HEK293T (cell line): Measurements from ENCODE around the gene MORF4L2.

Experiments
- ARNT ChIP-seq: fragments of 450-650 bp; IDR thresholded peaks from 2 replicates; pipeline ENCODE4 v1.6.1; 2017; ENCODE audit warnings: mild to moderate bottlenecking
- BHLHE40 ChIP-seq: fragments of 450-650 bp; IDR thresholded peaks from 2 replicates; pipeline ENCODE4 v1.6.1; 2016; ENCODE audit warnings: mild to moderate bottlenecking, moderate library complexity, borderline replicate concordance
- ELF4 ChIP-seq: fragments of 450-650 bp; IDR thresholded peaks from 2 replicates; pipeline ENCODE4 v1.6.1; 2017; ENCODE audit warnings: antibody characterized with exemption
- FOXA1 ChIP-seq: fragments of 450-650 bp; IDR thresholded peaks from 2 replicates; pipeline ENCODE4 v1.6.1; 2016; ENCODE audit warnings: mild to moderate bottlenecking
- FOXK2 ChIP-seq: fragments of 450-650 bp; IDR thresholded peaks from 2 replicates; pipeline ENCODE4 v1.6.1; 2016; ENCODE audit warnings: mild to moderate bottlenecking
- FOXM1 ChIP-seq: fragments of 450-650 bp; IDR thresholded peaks from 2 replicates; pipeline ENCODE4 v1.6.1; 2017; ENCODE audit warnings: mild to moderate bottlenecking, borderline replicate concordance
- LEF1 ChIP-seq: fragments of 450-650 bp; IDR thresholded peaks from 2 replicates; pipeline ENCODE4 v1.6.1; 2017; ENCODE audit warnings: mild to moderate bottlenecking, borderline replicate concordance
- NFRKB ChIP-seq: fragments of 450-650 bp; IDR thresholded peaks from 2 replicates; pipeline ENCODE4 v1.6.1; 2016; ENCODE audit warnings: mild to moderate bottlenecking, moderate library complexity
- SP1 ChIP-seq: fragments of 450-650 bp; IDR thresholded peaks from 2 replicates; pipeline ENCODE4 v1.6.1; 2017
- SUZ12 ChIP-seq: fragments of 450-650 bp; IDR thresholded peaks from 2 replicates; pipeline ENCODE4 v1.6.1; 2016; ENCODE audit warnings: mild to moderate bottlenecking
- TARDBP ChIP-seq: fragments of 450-650 bp; IDR thresholded peaks from 2 replicates; pipeline ENCODE4 v1.6.1; 2016
- ZNF384 ChIP-seq: fragments of 450-650 bp; IDR thresholded peaks from 2 replicates; pipeline ENCODE4 v1.6.1; 2016
- TF ChIP-seq, protein P1 (sequence below): fragments of 450-650 bp; IDR thresholded peaks from 2 replicates; pipeline ENCODE4 v1.6.1; 2016

DNA sequence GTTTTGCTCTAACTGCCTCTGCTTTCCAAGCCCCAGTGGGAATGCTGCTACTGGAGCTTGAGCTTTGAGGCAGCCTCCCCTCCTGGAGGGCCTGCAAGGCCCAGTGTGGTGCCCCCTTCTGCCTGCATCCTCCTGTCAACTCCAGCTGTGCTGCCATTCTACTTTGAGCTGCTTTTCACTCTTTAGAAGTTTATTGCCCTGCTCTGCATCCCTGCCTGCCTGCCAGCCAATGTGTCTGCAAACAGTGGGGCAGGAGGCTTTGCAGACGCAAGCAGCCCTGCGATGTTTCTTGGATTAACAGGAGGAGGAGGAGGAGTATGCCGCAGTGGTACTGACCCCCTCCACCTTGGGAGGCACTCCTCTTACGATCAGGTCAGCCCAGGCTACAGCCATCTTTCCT, 40.6 kb upstream of the MORF4L2 start:
- TF ChIP-seq BHLHE40, result no peak
- no peak for TF ChIP-seq LEF1
- TF ChIP-seq FOXK2, result no peak
- TF ChIP-seq NFRKB, result no peak
- TF ChIP-seq SP1, result no peak
- no peak for TF ChIP-seq SUZ12
- no peak for TF ChIP-seq TARDBP
- no peak for TF ChIP-seq ELF4
- TF ChIP-seq, protein P1, sequence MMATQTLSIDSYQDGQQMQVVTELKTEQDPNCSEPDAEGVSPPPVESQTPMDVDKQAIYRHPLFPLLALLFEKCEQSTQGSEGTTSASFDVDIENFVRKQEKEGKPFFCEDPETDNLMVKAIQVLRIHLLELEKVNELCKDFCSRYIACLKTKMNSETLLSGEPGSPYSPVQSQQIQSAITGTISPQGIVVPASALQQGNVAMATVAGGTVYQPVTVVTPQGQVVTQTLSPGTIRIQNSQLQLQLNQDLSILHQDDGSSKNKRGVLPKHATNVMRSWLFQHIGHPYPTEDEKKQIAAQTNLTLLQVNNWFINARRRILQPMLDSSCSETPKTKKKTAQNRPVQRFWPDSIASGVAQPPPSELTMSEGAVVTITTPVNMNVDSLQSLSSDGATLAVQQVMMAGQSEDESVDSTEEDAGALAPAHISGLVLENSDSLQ, result no peak
- no peak for TF ChIP-seq FOXA1
- no peak for TF ChIP-seq ARNT
- no peak for TF ChIP-seq FOXM1
- TF ChIP-seq ZNF384, result no peak
